Sigmoid colon (tissue), 7 donors: ENCODE measurements around the gene SCAPER. TPM values are rescaled to one million over a fixed set of nuclear protein-coding genes. Genes with fewer than 3 reads are reported as not detected.

ENCODE experiments used
- DNase-seq: peaks from one replicate; pipeline ENCODE4 v3.0.0-alpha.2; 2019
- H3K27ac ChIP-seq, 4 donors: fragments of 200-600 bp; sonication (generic); one replicate each; pipeline ENCODE4 v1.5.1; 2016 to 2019; ENCODE audit warnings: mild to moderate bottlenecking in 1 of 4
- H3K27me3 ChIP-seq, 3 donors: fragments of 200-600 bp; sonication (generic); one replicate each; pipeline ENCODE4 v1.5.1; 2019; ENCODE audit warnings: mild to moderate bottlenecking in 1 of 3
- H3K36me3 ChIP-seq, 4 donors: fragments of 200-600 bp; sonication (generic); one replicate each; pipeline ENCODE4 v1.5.1; 2016 to 2019
- H3K4me1 ChIP-seq, 4 donors: fragments of 200-600 bp; sonication (generic); one replicate each; pipeline ENCODE4 v1.5.1; 2017 to 2019
- H3K4me3 ChIP-seq, 4 donors: fragments of 200-600 bp; sonication (generic); one replicate each; pipeline ENCODE4 v1.5.1; 2017 to 2019; ENCODE audit warnings: mild to moderate bottlenecking in 2 of 4, moderate library complexity in 1 of 4
- H3K9me3 ChIP-seq, 4 donors: fragments of 200-600 bp in 3 of 4; sonication (generic) in 3 of 4; one replicate each; pipeline versions ENCODE4 v1.5.1 to v1.6.1; 2013 to 2019
- CTCF ChIP-seq, 4 experiments: fragments of 450-650 bp in 3 of 4; fragments of 200-600 bp in 1 of 4; IDR thresholded peaks; one replicate each; pipeline ENCODE4 v1.5.1; 2016 to 2019; ENCODE audit warnings: antibody characterized with exemption in 4 of 4, mild to moderate bottlenecking in 3 of 4, moderate library complexity in 2 of 4
- EP300 ChIP-seq, 4 donors: sonication (generic); formaldehyde crosslinking; IDR thresholded peaks; one replicate each; pipeline ENCODE4 v1.6.1; 2017; ENCODE audit warnings: antibody characterized with exemption in 4 of 4
- POLR2A ChIP-seq, 2 donors: fragments of 450-650 bp; IDR thresholded peaks; one replicate each; pipeline ENCODE4 v1.6.1; 2016; ENCODE audit warnings: antibody characterized with exemption in 2 of 2, mild to moderate bottlenecking in 2 of 2, moderate library complexity in 2 of 2
- POLR2AphosphoS5 ChIP-seq, 4 donors: sonication (generic); formaldehyde crosslinking; IDR thresholded peaks; one replicate each; pipeline ENCODE4 v1.6.1; 2017; ENCODE audit warnings: antibody characterized with exemption in 4 of 4
- WGBS, 2 donors: extraction: QIAGEN DNeasy Blood & Tissue Kit; methylation state at CpG; one replicate each; pipeline ENCODE4 v1.1.7; 2013; 5-methylcytosine and 5-hydroxymethylcytosine counted together
- intact Hi-C: fragments of 100-400 bp; cut with DNase I; formaldehyde crosslinking; loops from one replicate; pipeline ENCODE4 v1.15.1; 2023
- polyA plus RNA-seq, 3 donors: library from polyadenylated mRNA; stranded (reverse); fragments of 200-250 nt; gene quantifications; one replicate each; pipeline ENCODE4 v1.2.3, GENCODE V29; 2013
- total RNA-seq, 4 donors: library from RNA; depleted of rRNA; stranded (reverse); fragments of >200 nt; gene quantifications; one replicate each; pipeline ENCODE4 v1.1.0, GENCODE V29; 2016
- donor health status: healthy with polysubstance abuse.
- donor health status: Bipolar disorder and iron deficiency.
- donor health status: healthy.

Gene SCAPER
- total and polyA plus RNA-seq, 7 donors = 5.3 to 40.7 (median 22.5) TPM

GRCh38 chr15:76871930-76872329, 33.2 kb downstream of the SCAPER start:
- Histone ChIP-seq H3K9me3 (no peaks in the 10 kb centered on the region), H3K36me3 (peaks cover 0 to 20% (median 0%) of the 10 kb centered on the region in 4 donors), H3K4me1 (peaks cover 0 to 4% (median 1%) of the 10 kb centered on the region in 4 donors), H3K27me3 (no peaks in the 10 kb centered on the region), H3K27ac (no peak overlapping the region), H3K4me3 (no peak overlapping the region)
- TF ChIP-seq EP300 (IDR thresholded peaks at IDR 0.05) (no peak), POLR2AphosphoS5 (IDR thresholded peaks at IDR 0.05) (no peak), POLR2A (IDR thresholded peaks at IDR 0.05) (no peak), CTCF (IDR thresholded peaks at IDR 0.05) (no peak)
- intact Hi-C loops = no loop called here
- no peak for DNase-seq
- 68 to 94% methylated on average over 2 of the region's 2 CpGs for WGBS, 2 donors

- Histone ChIP-seq H3K9me3 (no peaks in the 10 kb centered on the region), H3K4me3 (no peak overlapping the region), H3K4me1 (peaks cover 0 to 26% (median 17%) of the 10 kb centered on the region in 4 donors), H3K36me3 (peaks cover 0 to under 1% (median 0%) of the 10 kb centered on the region in 4 donors), H3K27me3 (no peaks in the 10 kb centered on the region), H3K27ac (no peak overlapping the region)
- no peak for DNase-seq
- intact Hi-C loops = no loop called here
- TF ChIP-seq POLR2AphosphoS5 (IDR thresholded peaks at IDR 0.05) (no peak), EP300 (IDR thresholded peaks at IDR 0.05) (no peak), CTCF (IDR thresholded peaks at IDR 0.05) (no peak), POLR2A (IDR thresholded peaks at IDR 0.05) (no peak)
These were observed 36.4 kb downstream of the SCAPER start for GRCh38 chr15:76868740-76869139.

GRCh38 chr15:76866716-76867321, 38.3 kb downstream of the SCAPER start:
- no peaks in the 10 kb centered on the region for H3K27me3 ChIP-seq
- H3K36me3 ChIP-seq = no peaks in the 10 kb centered on the region
- peaks cover 0 to 26% (median 17%) of the 10 kb centered on the region in 4 donors for H3K4me1 ChIP-seq
- no peak overlapping the region for H3K4me3 ChIP-seq
- DNase-seq = no peak
- no peak overlapping the region for H3K27ac ChIP-seq
- H3K9me3 ChIP-seq = no peaks in the 10 kb centered on the region
- TF ChIP-seq POLR2AphosphoS5 (IDR thresholded peaks at IDR 0.05) (no peak), CTCF (IDR thresholded peaks at IDR 0.05) (no peak), POLR2A (IDR thresholded peaks at IDR 0.05) (no peak), EP300 (IDR thresholded peaks at IDR 0.05) (no peak)
- intact Hi-C loops = no loop called here

- Histone ChIP-seq H3K27me3 (no peaks in the 10 kb centered on the region), H3K9me3 (no peaks in the 10 kb centered on the region), H3K4me1 (peaks cover 0 to 26% (median 17%) of the 10 kb centered on the region in 4 donors), H3K36me3 (no peaks in the 10 kb centered on the region), H3K27ac (no peak overlapping the region), H3K4me3 (no peak overlapping the region)
- intact Hi-C loops = no loop called here
- 84 to 90% methylated on average over 2 of the region's 2 CpGs for WGBS, 2 donors
- no peak for TF ChIP-seq POLR2A (IDR thresholded peaks at IDR 0.05)
- TF ChIP-seq EP300 (IDR thresholded peaks at IDR 0.05) = no peak
- TF ChIP-seq CTCF (IDR thresholded peaks at IDR 0.05) = no peak
- no peak for TF ChIP-seq POLR2AphosphoS5 (IDR thresholded peaks at IDR 0.05)
- no peak for DNase-seq
These were observed 39.1 kb downstream of the SCAPER start for GRCh38 chr15:76866008-76866407.

GRCh38 chr15:76865548-76865991, 39.6 kb downstream of the SCAPER start:
- H3K4me1 ChIP-seq = peaks cover 0 to 26% (median 17%) of the 10 kb centered on the region in 4 donors
- H3K36me3 ChIP-seq = no peaks in the 10 kb centered on the region
- TF ChIP-seq EP300 (IDR thresholded peaks at IDR 0.05) = no peak
- no peak overlapping the region for H3K27ac ChIP-seq
- H3K4me3 ChIP-seq = no peak overlapping the region
- WGBS, 2 donors = 62 to 76% methylated on average over 4 of the region's 4 CpGs
- no peak for DNase-seq
- H3K27me3 ChIP-seq = no peaks in the 10 kb centered on the region
- intact Hi-C loops = no loop called here
- H3K9me3 ChIP-seq = no peaks in the 10 kb centered on the region
